Upper lobe of left lung (tissue), 6 donors: ENCODE results near the gene MTIF2. TPM values are rescaled to one million over a fixed set of nuclear protein-coding genes. Genes with fewer than 3 reads are reported as not detected.

ENCODE experiments used
- ATAC-seq, 2 donors: fragments of 200-7000 bp; cut with Tn5 transposase; one replicate each; pipeline ENCODE4 v1.9.1; 2022; ENCODE audit warnings: mild to moderate bottlenecking in 2 of 2, moderate library complexity in 2 of 2; ENCODE audit not compliant: low FRiP score in 2 of 2
- DNase-seq, 2 donors: peaks; one replicate each; pipeline ENCODE4 v3.0.0-alpha.2; 2019 to 2020
- H3K27ac ChIP-seq, 4 donors: fragments of 200-600 bp; sonication (generic); one replicate each; pipeline ENCODE4 v1.5.1; 2016 to 2019
- H3K27me3 ChIP-seq, 4 donors: fragments of 200-600 bp; sonication (generic); one replicate each; pipeline ENCODE4 v1.5.1; 2017 to 2019
- H3K36me3 ChIP-seq, 4 donors: fragments of 200-600 bp; sonication (generic); one replicate each; pipeline ENCODE4 v1.5.1; 2016 to 2019
- H3K4me1 ChIP-seq, 4 donors: fragments of 200-600 bp; sonication (generic); one replicate each; pipeline ENCODE4 v1.5.1; 2018 to 2019
- H3K4me3 ChIP-seq, 4 donors: fragments of 200-600 bp; sonication (generic); one replicate each; pipeline ENCODE4 v1.5.1; 2017 to 2019; ENCODE audit warnings: mild to moderate bottlenecking in 2 of 4, moderate library complexity in 1 of 4
- H3K9me3 ChIP-seq, 4 donors: fragments of 200-600 bp; sonication (generic); one replicate each; pipeline ENCODE4 v1.5.1; 2018 to 2019
- CTCF ChIP-seq, 6 experiments: fragments of 450-650 bp in 4 of 6; fragments of 200-600 bp in 2 of 6; sonication (generic) in 2 of 6; IDR thresholded peaks; one replicate each; pipeline ENCODE4 v1.5.1; 2016 to 2019; ENCODE audit warnings: antibody characterized with exemption in 6 of 6
- EP300 ChIP-seq, 4 donors: sonication (generic); formaldehyde crosslinking; IDR thresholded peaks; one replicate each; pipeline ENCODE4 v1.5.1; 2017; ENCODE audit warnings: antibody characterized with exemption in 4 of 4, control low read depth in 2 of 4
- POLR2A ChIP-seq, 4 donors: fragments of 450-650 bp; IDR thresholded peaks; one replicate each; pipeline ENCODE4 v1.5.1; 2016 to 2017; ENCODE audit warnings: antibody characterized with exemption in 4 of 4, mild to moderate bottlenecking in 2 of 4
- POLR2AphosphoS5 ChIP-seq, 2 donors: sonication (generic); formaldehyde crosslinking; IDR thresholded peaks; one replicate each; pipeline ENCODE4 v1.5.1; 2017; ENCODE audit warnings: antibody characterized with exemption in 2 of 2
- WGBS, 2 donors: methylation state at CpG; one replicate each; pipeline ENCODE4 v1.1.5; 2017 to 2018; 5-methylcytosine and 5-hydroxymethylcytosine counted together
- total RNA-seq, 6 donors: library from RNA; depleted of rRNA in 4 of 6; stranded (reverse); fragments of >200 nt in 4 of 6; gene quantifications; one replicate each; pipeline versions ENCODE4 v1.1.0 to v1.2.1, GENCODE V29; 2016 to 2021
- donor health status: DM: no; HTN: no; CAD: no; lungs with moderate emphysema.
- donor health status: DM: no; HTN: yes; CAD: no; lungs with severe emphysema.

The MTIF2 gene
- total RNA-seq, result 10 to 100 TPM; 15.0 to 45.1 (median 22.8) TPM

GRCh38 chr2:55268907-55269644 is at the start of gene MTIF2:
Gene MTIF2 (minus strand): TSS chr2:55269231. CDS start chr2:55263858, 5,373 bp downstream.
- no peaks in the 10 kb centered on the region for H3K9me3 ChIP-seq
- TF ChIP-seq CTCF (IDR thresholded peaks at IDR 0.05) (peak in 4 of 6 experiments; percentile 15 to 23 (median 21)), POLR2AphosphoS5 (IDR thresholded peaks at IDR 0.05) (peak; percentile 84 to 89), POLR2A (IDR thresholded peaks at IDR 0.05) (peak in 2 of 4 donors; percentile 70 to 74), EP300 (IDR thresholded peaks at IDR 0.05) (peak in 1 of 4 donors; percentile 27)
- WGBS, 2 donors, result 0% methylated on average over 29 to 43 of the region's 43 CpGs
- H3K4me3 ChIP-seq, result peak within 1 kb of the TSS; percentile 61 to 83 (median 70)
- H3K4me1 ChIP-seq, result peaks cover 11 to 18% (median 14%) of the 10 kb centered on the region in 4 donors
- peaks cover 0 to 20% (median 11%) of the 10 kb centered on the region in 4 donors for H3K36me3 ChIP-seq
- ATAC-seq, result peak; percentile 99 to 100
- peak within 1 kb of the TSS; percentile 87 to 93 (median 89) for H3K27ac ChIP-seq
- no peaks in the 10 kb centered on the region for H3K27me3 ChIP-seq
- peak; percentile 98 to 99 for DNase-seq

GRCh38 chr2:55314985-55315384 is 46.0 kb upstream of the MTIF2 start:
- Histone ChIP-seq H3K27ac (no peak overlapping the region), H3K36me3 (peaks cover 0 to 62% (median 11%) of the 10 kb centered on the region in 4 donors), H3K9me3 (no peaks in the 10 kb centered on the region), H3K4me1 (peaks cover 0 to 3% (median 0%) of the 10 kb centered on the region in 4 donors), H3K27me3 (no peaks in the 10 kb centered on the region), H3K4me3 (no peak overlapping the region)
- ATAC-seq, result no peak
- no peak for TF ChIP-seq POLR2AphosphoS5 (IDR thresholded peaks at IDR 0.05)
- TF ChIP-seq CTCF (IDR thresholded peaks at IDR 0.05), result no peak
- TF ChIP-seq EP300 (IDR thresholded peaks at IDR 0.05), result no peak
- no peak for TF ChIP-seq POLR2A (IDR thresholded peaks at IDR 0.05)
- WGBS, 2 donors, result 93 to 100% methylated on average over 1 of the region's 1 CpG
- DNase-seq, result no peak

GRCh38 chr2:55311444-55311870 is 42.4 kb upstream of the MTIF2 start:
- no peak for TF ChIP-seq POLR2AphosphoS5 (IDR thresholded peaks at IDR 0.05)
- H3K36me3 ChIP-seq, result peaks cover 0 to 40% (median 10%) of the 10 kb centered on the region in 4 donors
- WGBS, 2 donors, result 63 to 76% methylated on average over 1 of the region's 1 CpG
- no peak overlapping the region for H3K4me3 ChIP-seq
- no peaks in the 10 kb centered on the region for H3K9me3 ChIP-seq
- H3K27ac ChIP-seq, result no peak overlapping the region
- ATAC-seq, result peak in 1 of 2 donors; percentile 32
- peaks cover 0 to 7% (median 0%) of the 10 kb centered on the region in 4 donors for H3K4me1 ChIP-seq
- no peak for DNase-seq
- no peaks in the 10 kb centered on the region for H3K27me3 ChIP-seq

GRCh38 chr2:55309446-55309845 is 40.4 kb upstream of the MTIF2 start:
- Histone ChIP-seq H3K27ac (peak overlapping the region in 1 of 4 donors; percentile 19), H3K36me3 (peaks cover 0 to 20% (median 4%) of the 10 kb centered on the region in 4 donors), H3K4me1 (peaks cover 0 to 7% (median 0%) of the 10 kb centered on the region in 4 donors), H3K9me3 (no peaks in the 10 kb centered on the region), H3K4me3 (no peak overlapping the region), H3K27me3 (no peaks in the 10 kb centered on the region)
- TF ChIP-seq CTCF (IDR thresholded peaks at IDR 0.05), result no peak
- TF ChIP-seq POLR2A (IDR thresholded peaks at IDR 0.05), result no peak
- no peak for TF ChIP-seq POLR2AphosphoS5 (IDR thresholded peaks at IDR 0.05)
- no peak for TF ChIP-seq EP300 (IDR thresholded peaks at IDR 0.05)
- no peak for DNase-seq
- WGBS, 2 donors, result 61 to 70% methylated on average over 2 of the region's 2 CpGs
- ATAC-seq, result no peak

GRCh38 chr2:55302241-55302640 is 33.2 kb upstream of the MTIF2 start:
- TF ChIP-seq POLR2AphosphoS5 (IDR thresholded peaks at IDR 0.05) (no peak), POLR2A (IDR thresholded peaks at IDR 0.05) (no peak), EP300 (IDR thresholded peaks at IDR 0.05) (no peak), CTCF (IDR thresholded peaks at IDR 0.05) (no peak)
- Histone ChIP-seq H3K9me3 (no peaks in the 10 kb centered on the region), H3K36me3 (peaks cover 0 to 6% (median 0%) of the 10 kb centered on the region in 4 donors), H3K4me3 (no peak overlapping the region), H3K27me3 (no peaks in the 10 kb centered on the region), H3K27ac (no peak overlapping the region), H3K4me1 (no peaks in the 10 kb centered on the region)
- 89 to 94% methylated on average over 3 of the region's 3 CpGs for WGBS, 2 donors
- DNase-seq (no peak), ATAC-seq (no peak)
